GM19351 (cell line): ENCODE measurements around the gene MAGEC2.

Experiments
- ATAC-seq: cut with Tn5 transposase; IDR thresholded peaks from one replicate; pipeline ENCODE4 v1.9.1; 2021; ENCODE audit warnings: mild to moderate bottlenecking, moderate library complexity; ENCODE audit not compliant: unreplicated experiment

The MAGEC2 gene

GRCh38 chrX:142204522-142205433, at the start of gene MAGEC2:
Gene MAGEC2 (minus strand): TSS chrX:142205290. CDS start chrX:142203987, 1,303 bp downstream.
- ATAC-seq = no peak

DNA sequence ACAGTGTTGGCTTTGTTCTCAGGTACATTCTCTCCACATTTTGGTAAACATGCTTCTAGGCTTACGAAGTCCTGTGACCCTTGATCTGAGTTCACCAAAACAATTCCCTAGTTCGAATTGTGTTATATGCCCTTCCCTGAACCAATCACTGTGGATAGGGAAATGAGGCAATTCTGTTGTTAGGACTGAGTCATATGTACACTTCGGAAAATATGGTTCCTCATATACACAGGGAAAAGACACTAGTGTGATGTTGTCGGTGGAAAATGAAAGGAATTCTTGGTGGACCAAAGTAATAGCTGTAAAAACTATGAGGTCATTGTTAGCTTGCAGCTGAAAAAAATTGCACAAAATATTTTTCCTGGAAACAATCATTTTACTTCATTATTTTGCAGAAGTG, 46.6 kb upstream of the MAGEC2 start:
- ATAC-seq = no peak

DNA sequence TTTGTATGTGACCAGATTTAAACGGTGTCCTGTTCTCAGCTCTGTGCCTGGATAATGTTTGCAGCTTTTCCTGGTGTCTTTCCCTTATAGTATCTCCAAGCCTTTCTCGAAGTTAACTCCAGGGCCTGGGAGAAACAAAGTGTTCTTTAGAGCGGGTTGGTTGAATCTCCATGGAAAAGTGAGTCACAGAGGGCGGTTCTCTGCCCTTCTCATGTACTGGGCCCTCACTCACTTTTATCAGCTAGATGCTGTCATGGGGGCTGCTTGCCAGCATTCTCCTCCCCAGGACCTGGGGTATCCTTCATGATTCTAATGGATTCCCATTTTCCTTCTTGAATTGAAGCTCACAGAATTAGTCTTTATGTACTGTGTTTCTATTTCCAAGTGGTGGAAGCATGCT, 46.1 kb upstream of the MAGEC2 start:
- ATAC-seq = no peak

DNA sequence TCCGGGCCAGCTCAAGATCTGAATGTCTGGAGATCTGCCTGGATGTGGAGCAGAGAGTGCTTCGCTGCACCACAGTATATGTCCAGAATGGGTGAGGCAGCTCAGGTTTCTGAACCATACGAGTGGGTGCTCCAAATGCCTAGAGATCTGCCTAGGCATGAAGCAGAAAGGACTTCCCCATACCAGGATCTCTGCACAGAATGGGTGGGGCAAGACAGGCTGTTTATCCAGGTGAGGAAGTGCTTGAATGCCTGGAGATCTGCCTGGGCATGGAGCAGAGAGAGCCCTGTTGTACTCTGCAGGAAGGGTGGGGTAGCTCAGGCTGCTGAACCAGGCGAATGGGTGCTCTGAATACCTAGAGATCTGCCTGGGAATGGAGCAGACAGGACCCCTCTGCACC, 45.4 kb upstream of the MAGEC2 start:
- ATAC-seq = no peak

GRCh38 chrX:142249721-142250120, 44.6 kb upstream of the MAGEC2 start:
- no peak for ATAC-seq

DNA sequence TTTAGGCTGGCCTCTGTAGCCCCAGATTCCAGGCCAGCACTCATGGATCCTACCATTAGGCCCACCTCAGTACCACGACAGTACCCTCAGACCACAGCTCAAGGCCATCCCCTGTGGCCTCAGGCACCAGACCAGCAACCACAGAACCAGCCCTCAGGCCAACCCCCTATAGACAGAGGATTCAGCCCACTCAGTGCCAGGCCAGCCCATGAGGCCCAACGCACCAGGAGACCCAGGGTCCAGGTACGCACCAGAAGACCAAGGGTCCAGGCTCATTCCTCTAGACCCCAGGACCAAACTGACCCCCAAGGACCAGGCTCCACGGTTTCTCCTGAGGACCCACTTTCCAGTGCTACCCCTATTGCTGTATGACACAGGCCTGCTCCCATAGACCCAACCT, 39.5 kb upstream of the MAGEC2 start:
- no peak for ATAC-seq

GRCh38 chrX:142238536-142238935, 33.4 kb upstream of the MAGEC2 start:
- ATAC-seq = no peak

- no peak for ATAC-seq
Observed at GRCh38 chrX:142233400-142233799, 28.3 kb upstream of the MAGEC2 start.

GRCh38 chrX:142214081-142214480, 9.0 kb upstream of the MAGEC2 start:
- no peak for ATAC-seq

- no peak for ATAC-seq
Observed at GRCh38 chrX:142201113-142201512, 4.0 kb downstream of the MAGEC2 start.

DNA sequence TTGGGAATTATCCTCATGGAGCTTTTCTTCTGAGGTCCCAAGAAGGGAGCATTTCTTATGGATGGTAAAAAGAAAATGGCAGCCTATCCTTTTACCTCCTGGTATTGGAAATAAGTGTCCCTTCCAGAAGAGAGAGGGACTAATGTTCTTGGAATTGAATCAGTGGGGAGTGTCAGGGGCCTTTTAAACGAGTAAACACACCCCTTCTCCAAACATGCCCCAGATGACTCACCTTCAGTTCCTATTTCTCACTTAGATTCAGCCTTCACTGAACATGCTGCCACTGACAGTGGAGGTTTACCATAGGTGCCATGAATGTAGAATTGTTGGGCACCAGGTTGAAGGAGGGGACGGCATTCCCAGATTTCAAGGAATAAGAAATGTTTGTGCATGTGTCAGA, 19.0 kb downstream of the MAGEC2 start:
- ATAC-seq = no peak

DNA sequence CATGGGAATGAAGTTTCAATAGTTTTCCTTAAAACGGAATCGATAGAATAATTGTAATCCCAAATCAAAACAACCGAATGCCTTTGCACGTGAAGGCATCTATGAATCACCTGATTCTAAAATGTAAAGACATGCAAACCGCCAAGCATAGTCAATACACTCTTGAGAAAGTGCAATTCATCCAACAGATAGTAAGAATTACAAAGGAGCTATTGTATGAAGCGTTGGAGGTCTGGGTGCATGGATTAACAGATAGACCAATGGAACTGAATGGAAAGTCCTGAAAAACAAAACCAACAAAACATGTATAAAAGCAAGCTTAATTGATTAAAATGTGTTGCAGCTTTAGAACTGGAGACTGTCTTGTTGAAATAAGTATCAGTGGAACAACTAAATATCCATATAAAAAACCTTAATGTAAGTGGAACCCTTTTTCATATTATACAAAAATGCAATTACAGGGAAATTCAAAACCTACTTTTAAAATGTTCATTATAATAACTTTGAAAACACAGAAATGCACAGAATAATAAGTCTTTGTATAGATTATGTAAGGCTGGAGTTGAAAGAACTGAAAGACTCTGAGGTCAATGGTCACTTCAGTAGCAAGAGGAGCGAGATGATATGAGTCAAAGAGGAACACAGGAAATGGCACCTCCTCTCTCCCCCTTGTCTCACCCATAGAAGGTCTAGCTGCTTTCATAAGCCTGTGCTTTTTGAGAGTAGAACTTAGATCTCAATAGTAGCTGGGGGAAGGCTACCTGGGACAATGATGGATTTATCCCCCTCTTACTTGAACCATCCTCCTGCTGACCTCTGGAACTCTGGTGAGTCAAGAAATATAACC, 20.1 kb downstream of the MAGEC2 start:
- no peak for ATAC-seq

GRCh38 chrX:142156567-142156966, 48.5 kb downstream of the MAGEC2 start:
- no peak for ATAC-seq
